GM19468 (cell line): ENCODE data around the gene KCTD10.

Experiments
- ATAC-seq: cut with Tn5 transposase; IDR thresholded peaks from one replicate; pipeline ENCODE4 v1.9.1; 2021; ENCODE audit warnings: mild to moderate bottlenecking, moderate library complexity, moderate number of reproducible peaks; ENCODE audit not compliant: unreplicated experiment; ENCODE audit errors: extremely low read depth

Gene KCTD10

GRCh38 chr12:109477185-109477962, at the start of gene KCTD10, which contains the start of gene UBE3B:
Gene KCTD10 (minus strand): TSS chr12:109477300. CDS start chr12:109477262, 38 bp downstream.
Gene UBE3B (plus strand): TSS chr12:109477634. CDS start chr12:109483552, 5,918 bp downstream.
- ATAC-seq = peak; percentile 23

DNA sequence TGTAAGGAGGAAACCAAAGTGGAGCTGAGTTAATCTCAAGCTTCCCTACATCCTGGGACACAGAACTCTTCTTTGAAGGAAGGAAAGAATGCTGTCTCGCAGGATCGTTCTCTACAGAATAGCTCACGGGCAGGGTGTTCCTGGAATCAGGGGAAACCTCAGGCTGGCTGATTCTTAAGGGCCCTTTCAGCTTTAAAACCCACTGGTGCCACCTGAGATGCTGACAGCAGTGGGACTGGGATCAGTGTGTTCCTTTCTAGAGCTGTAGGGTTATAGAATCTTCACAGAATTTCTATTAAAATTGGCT, 48.1 kb upstream of the KCTD10 start:
- no peak for ATAC-seq

DNA sequence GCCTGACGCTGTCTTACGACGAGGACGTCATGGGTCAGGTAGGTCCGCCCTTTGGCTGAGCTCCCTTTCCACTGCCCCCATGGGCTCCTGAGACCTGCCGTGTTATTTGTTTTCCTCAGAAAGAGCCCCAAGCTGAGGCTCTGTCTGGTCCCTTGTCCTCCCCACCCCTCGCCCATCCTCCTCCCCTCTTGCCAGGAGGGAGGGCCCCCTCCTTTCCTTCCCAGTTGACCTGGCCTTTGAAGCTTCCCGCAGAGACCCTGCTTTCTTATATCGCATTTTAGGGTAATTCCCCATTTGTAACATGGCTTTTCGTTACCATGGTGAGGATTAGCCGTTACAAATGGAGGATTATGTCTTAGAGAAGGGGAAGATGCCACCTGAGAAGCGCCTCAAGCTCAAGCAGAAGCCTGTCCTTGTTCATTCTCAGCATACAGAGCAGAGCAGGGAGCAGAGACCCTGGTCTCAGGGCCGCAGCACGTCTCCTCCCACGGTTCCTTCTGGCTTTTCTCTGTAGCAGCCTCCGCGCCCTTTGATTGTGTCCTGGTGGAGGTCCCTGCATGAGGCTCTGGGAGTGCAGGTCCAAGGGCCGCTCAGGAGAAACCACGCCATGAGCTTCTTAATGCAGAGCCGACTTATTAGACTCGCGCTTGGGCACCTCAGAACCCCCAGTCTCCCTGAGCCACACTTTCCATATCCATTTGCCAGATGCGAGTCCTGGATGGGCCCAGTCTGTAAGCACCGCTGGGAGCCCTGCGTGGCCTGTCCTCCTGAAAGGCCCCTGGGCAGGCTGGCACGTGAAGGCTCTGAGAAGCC, 47.6 kb upstream of the KCTD10 start:
- no peak for ATAC-seq

GRCh38 chr12:109523504-109523903, 46.4 kb upstream of the KCTD10 start:
- ATAC-seq = no peak

GRCh38 chr12:109523071-109523470, 46.0 kb upstream of the KCTD10 start:
- ATAC-seq = no peak

GRCh38 chr12:109521831-109522230, 44.7 kb upstream of the KCTD10 start:
- no peak for ATAC-seq

- no peak for ATAC-seq
Measured at GRCh38 chr12:109519787-109520186, 42.7 kb upstream of the KCTD10 start.

DNA sequence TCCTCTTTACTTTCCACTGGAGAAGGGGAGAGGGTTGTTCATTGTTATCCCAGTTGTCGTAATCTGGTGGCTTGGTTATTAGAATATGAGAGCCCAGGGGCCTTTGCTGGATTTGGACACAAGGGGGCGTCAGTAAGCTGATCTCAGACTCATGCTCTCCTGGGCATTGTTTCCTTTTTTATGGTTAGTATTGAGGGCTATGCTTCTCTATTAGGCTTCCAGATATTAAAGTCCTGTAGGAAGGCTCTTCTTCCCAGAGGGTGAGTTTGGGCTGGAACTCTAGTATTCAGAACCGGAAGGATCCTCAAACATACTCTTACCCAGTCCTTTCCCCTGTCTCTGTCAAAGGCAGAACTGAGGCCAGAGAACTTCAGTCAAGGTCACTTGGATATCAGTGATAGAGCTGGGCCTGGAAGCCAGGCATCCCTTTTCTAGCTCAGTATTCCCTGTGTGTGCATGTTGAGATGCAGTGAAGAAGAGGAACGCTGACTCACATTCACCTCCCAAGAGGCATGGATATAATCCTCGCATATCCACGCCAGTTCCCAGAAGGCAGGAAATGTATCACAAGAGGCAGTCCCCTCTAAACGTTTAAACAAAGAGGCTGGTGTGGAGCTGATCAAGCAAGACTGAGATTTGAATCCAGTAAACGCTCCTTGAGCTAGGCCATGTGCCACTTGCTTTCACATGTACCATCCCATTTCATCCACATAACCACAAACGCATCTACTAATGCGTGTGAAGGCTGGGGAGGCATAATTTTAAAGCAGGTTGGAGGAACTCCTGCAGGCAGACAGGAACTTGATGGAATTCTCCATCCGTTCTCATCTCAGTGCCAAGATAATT, 41.9 kb upstream of the KCTD10 start:
- no peak for ATAC-seq

DNA sequence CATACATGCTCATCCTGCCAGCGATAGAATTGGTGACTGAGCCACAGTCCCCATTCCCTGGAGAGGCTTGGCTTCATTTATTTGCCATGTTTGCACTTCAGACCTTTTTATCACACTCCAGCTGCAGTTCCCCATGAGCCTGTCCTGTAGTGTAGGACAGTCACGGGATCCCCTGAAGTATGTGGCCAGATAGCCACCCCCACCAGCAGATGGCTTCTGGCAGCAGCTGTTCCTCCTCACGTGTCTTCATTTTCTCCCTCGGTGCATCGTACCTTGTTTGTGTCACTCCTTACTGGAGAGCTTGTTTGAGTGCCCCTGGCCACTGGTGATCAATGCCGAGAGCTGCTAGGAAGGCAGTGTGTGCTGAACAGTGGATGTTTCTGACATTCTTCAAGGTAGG, 40.5 kb upstream of the KCTD10 start:
- no peak for ATAC-seq

- no peak for ATAC-seq
Measured at GRCh38 chr12:109513977-109514376, 36.9 kb upstream of the KCTD10 start.

GRCh38 chr12:109513051-109513450, 36.0 kb upstream of the KCTD10 start:
- ATAC-seq = no peak

DNA sequence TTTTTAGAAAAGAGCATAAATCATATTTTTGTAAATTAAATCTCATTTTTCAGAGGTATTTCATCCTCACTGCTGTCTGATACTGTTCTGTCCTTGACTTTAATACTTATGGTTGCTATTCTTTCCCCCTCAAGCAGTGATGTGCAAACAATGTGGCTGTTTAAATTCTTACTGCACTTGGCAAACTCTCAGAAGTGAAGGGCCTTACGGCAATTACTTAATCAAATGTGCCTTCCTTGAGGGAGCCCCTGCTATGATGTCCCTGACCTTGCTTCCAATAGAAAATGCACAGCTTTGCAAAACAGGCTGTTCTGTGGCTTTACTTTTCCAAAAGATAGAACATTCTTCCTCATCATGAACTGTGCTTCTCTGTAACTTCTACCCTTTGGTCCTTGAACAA, 35.5 kb upstream of the KCTD10 start:
- no peak for ATAC-seq

- no peak for ATAC-seq
Measured at GRCh38 chr12:109510196-109510595, 33.1 kb upstream of the KCTD10 start.

- ATAC-seq = no peak
Measured at GRCh38 chr12:109504068-109504467, 27.0 kb upstream of the KCTD10 start.

- ATAC-seq = no peak
Measured at GRCh38 chr12:109503611-109504010, 26.5 kb upstream of the KCTD10 start.

GRCh38 chr12:109502332-109502731, 25.2 kb upstream of the KCTD10 start:
- ATAC-seq = no peak

DNA sequence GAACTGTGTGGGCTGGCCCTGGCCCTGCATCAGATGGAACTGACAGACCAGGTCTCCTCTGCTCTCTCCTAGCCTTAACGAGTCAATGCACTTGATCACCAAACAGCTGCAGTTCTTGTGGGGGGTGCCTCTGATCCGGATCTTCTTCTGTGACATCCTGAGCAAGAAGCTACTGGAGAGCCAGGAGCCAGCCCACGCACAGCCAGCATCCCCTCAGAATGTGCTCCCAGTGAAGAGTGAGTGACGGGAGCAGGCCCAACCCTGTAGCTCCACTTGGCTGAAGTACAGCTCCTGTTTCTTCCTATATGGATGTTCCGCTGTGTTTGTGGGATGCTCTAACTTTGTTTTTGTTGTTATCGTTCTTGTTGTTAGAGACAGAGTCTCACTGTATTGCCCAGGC, 24.2 kb upstream of the KCTD10 start:
- no peak for ATAC-seq

GRCh38 chr12:109500406-109501185, 23.5 kb upstream of the KCTD10 start:
- ATAC-seq = no peak

DNA sequence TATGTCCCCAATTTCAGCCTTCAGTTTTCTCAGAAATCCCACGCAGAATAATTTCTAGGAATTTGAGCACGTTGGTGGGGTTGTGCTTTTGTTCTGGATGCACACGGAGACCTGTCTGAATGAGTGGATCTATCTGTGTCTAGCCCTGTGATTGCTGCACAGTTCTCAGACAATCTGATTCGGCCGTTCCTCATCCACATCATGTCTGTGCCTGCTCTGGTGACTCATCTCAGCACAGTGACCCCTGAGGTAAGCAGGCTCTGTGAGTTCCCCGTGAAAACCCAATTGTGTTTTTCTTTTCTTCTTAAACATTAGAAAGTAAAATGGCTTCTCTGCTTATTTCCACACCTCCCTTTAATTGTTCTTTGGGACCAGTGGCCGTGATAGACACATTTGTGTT, 20.6 kb upstream of the KCTD10 start:
- ATAC-seq = no peak

- ATAC-seq = no peak
Measured at GRCh38 chr12:109496306-109496705, 19.2 kb upstream of the KCTD10 start.
